T47D (cell line): ENCODE data around the gene USP44.
"Not testable (repeated sequence)": the region's sequence is repeated elsewhere in the genome, so short reads cannot be mapped to it uniquely, and the experiment has no call there.

Experiments used
- DNase-seq, 2 experiments: peaks; one replicate each; pipeline versions ENCODE4 v3.0.0 to v3.0.0-alpha.2; 2011 to 2012; ENCODE audit warnings: low read depth in 1 of 2, low spot score in 1 of 2
- JUND ChIP-seq: IDR thresholded peaks from 2 replicates; pipeline ENCODE4 v1.6.1; 2012; ENCODE audit warnings: low read depth
- in situ Hi-C: cut with HindIII; loops from 2 replicates; pipeline ENCODE4 v1.10.0; 2016; ENCODE audit warnings: low sequenced_read_pairs, low pct_unique_long_range_greater_than_20kb

USP44 gene

DNA sequence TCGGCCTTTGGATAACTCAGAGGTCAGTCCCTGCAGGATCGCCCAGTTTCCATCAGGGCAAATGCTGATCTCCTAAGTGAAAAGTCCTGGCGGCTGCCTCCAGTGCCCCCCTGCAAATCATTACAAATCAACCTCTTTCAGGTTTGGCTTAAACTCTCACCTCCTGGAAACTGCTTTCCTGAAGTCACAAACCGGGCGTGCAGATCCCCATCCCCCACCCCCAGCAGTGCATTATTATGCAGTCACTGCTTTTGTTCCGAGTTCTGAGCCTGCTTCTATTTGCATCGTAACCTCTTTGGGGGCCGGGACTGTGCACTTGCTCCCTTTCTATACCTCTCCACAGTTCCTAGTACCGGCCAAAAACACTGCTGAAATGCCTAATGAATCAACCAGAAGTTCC lies at the start of gene USP44:
Gene USP44, minus strand, starts transcription at position 172 of the 400 bp plus-strand sequence. CDS start 17,220 bp downstream, outside the sequence.
- DNase-seq, result no peak
- in situ Hi-C loops, result no loop called here
- no peak for TF ChIP-seq JUND

DNA sequence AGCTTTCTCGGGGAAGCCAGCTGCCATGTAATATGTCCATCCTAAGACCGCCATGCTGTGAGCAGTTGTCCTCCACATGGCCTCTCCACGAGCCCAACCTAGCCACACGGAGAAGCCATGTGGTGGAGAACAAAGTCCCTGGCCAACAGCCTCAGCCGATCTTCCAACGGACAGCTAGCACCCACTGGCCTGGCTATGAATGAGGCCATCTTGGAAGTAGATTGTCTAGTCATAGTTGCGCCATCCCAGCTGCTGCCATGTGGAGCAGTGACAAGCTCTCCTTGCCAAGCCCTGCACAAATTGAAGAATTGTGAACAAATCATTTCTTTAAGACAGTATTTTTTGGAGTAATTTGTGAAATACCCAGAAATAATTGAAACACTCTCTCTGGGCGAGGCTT lies 49.3 kb upstream of the USP44 start:
- in situ Hi-C loops, result no loop called here
- no peak for TF ChIP-seq JUND
- no peak for DNase-seq

DNA sequence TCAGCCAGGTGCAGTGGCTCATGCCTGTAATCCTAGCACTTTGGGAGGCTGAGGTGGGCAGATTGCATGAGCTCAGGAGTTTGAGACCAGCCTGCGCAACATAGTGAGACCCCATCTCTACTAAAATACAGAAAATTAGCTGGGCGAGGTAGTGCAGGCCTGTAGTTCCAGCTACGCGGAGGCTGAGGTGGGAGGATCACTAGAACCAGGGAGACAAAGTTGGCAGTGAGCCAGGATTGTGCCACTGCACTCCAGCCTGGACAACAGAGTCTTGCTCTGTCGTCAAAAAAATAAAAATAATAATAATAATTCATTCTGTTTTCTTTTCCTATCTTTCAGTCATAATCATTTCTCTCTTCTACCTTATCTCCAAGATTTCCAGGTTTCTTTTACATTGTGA lies 48.6 kb upstream of the USP44 start:
- DNase-seq, result no peak
- in situ Hi-C loops, result no loop called here
- no peak for TF ChIP-seq JUND

DNA sequence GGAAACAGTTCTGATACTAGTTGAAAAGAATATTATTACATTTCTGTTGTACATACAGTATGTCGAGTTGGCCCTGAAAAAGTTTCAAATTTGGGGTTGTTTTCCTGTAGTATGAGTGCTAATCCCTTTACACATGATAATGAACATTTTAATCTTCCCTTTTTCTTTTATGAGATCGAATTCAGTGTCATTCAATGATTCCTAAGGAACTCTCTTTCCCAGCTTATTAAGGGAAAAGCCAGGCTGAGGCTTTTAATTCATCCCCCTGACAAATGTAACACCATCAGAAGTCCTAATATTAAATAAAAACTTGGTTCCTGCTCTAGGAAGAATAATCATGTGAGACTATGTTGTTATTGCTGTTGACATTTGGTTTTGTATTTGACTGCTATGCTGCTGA lies 42.9 kb upstream of the USP44 start:
- in situ Hi-C loops, result no loop called here
- no peak for DNase-seq
- no peak for TF ChIP-seq JUND

DNA sequence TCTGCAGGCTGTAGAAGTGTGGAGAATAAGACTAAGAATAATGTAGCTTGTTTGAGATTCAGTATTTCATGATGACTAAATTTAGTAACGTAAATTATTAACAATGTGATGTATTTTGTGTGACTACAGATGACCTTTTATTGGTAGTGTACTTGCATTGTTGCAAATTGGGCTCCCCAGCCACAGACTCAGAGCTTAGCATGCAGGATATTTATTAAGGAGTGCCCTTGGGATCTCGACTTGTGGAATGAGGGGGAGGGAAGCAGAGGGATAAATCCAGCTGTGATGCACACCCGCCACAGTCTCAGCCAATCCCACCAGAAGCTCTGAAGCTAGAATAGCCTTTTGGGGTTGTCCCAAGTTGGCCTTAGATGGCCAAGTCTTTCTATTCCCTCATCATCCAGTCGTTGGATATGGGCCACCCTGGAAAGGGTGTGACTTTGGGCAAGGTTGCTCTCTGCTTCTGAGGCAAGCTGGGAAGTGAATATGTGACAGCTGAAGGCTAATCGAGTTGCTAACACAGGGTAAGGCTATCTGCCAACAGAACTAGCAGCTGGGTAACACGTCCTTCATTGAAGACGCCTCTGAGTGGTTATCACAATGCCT lies 42.1 kb upstream of the USP44 start:
- no peak for TF ChIP-seq JUND
- in situ Hi-C loops, result no loop called here
- no peak for DNase-seq

DNA sequence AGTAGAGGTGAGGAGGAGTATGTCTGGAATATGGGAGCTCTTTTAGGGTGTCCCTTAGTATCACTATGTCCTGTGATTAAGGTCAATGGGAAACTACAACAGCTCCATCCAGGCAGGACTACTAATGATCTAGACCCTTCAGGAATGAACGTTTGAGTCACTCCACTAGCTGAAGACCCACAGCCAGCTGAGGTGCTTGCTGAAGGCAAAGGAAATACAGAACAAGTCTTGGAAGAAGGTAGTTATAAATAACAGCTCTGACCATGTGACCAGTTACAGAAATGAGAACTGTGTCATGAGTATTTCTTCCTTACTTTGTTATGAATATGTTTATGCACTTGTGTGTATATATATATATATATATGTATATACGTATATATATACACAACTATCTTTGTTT lies 40.5 kb upstream of the USP44 start:
- in situ Hi-C loops, result no loop called here
- no peak for DNase-seq
- no peak for TF ChIP-seq JUND

DNA sequence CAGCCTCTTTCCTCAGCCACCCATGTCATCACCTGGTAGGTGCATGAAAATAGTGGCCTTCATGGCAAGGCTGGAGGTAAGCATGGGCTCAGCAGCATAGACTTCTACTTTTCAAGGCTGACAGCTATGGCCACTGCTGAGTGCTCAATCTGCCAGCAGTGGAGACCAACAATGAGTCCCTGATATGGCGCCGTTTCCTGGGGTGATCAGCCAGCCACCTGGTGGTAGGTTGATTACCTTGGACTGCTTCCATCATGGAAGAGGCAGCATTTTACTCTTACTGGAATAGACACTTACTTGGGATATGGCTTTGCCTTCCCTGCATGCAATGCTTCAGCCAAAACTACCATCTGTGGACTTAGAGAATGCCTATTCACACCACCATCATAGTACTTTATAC lies 39.5 kb upstream of the USP44 start:
- no peak for TF ChIP-seq JUND
- in situ Hi-C loops, result no loop called here
- no peak for DNase-seq

DNA sequence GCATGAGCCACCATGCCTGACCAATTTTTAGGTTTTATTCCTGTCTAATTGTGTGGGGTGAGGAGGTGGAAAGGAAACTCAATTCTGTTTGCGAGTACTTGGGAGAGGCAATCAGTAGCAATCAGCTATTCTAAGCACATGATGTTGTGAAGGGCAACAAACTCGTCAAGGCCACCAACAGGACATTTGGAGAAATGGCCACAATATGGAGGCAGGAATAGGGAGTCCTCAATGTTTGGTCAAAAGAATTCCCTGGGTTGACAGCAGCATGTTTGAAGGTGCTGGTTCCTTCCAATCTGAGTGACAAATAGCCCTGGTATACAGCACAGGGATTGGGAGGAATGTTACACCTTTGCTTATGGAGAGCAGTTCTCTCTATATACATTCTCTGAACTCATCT lies 32.7 kb upstream of the USP44 start:
- TF ChIP-seq JUND, result no peak
- in situ Hi-C loops, result no loop called here
- DNase-seq, result peak in 1 of 2 experiments; percentile 18

DNA sequence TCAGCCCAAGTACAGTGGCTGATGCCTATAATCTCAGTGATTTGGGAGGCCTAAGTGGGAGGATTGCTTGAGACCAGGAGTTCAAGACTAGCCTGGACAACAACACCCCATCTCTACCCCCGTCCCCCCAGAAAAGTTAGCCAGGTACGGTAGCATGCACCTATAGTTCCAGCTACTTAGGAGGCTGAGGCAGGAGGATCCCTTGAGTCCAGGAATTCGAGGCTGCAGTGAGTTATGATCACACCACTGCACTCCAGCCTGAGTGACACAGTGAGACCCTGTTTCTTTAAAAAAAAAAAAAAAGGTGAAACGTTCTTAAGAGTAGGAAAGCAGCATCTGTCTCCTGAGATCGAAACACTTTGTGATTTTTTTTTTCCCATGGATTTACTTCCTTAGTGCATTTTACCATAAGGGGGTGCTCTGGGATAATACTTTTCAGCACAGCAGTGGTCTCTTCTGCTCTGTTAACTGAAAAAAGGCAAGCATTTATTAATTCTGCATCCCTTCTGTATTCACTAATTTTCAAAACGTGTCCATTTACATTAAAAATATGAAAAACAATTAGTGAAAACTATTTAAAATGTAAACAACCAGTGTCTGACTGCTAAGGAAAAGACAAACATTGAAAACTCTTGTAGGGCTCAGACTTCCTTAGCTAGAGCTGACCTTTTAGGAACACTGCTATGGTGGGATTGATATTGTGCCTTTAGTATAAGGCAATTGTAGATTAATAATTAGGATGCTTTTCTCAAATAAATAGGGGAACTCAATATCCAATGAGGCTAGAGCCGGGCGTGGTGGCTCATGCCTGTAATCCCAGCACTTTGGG lies 31.2 kb upstream of the USP44 start:
- in situ Hi-C loops, result no loop called here
- peak in 1 of 2 experiments; percentile 60 for DNase-seq
- no peak for TF ChIP-seq JUND

DNA sequence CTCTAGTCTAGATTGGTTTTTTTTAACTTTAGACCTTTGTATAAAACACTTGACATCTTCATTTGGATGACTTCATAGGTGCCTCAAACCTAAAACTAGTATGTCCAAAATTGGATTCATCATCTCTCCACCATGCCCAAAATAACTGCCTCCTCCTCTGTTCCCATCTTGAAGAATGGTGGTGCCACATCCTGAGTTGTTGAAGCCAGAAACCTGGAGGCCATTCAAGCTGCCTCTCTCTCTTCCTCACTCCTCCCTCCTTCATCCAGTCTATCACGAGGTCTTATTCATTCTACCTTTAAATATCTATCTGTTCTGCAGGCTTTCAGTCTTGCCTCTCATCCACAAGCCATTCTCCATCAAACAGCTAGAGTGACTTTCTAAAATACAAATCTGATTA lies 26.5 kb upstream of the USP44 start:
- in situ Hi-C loops, result no loop called here
- no peak for DNase-seq

DNA sequence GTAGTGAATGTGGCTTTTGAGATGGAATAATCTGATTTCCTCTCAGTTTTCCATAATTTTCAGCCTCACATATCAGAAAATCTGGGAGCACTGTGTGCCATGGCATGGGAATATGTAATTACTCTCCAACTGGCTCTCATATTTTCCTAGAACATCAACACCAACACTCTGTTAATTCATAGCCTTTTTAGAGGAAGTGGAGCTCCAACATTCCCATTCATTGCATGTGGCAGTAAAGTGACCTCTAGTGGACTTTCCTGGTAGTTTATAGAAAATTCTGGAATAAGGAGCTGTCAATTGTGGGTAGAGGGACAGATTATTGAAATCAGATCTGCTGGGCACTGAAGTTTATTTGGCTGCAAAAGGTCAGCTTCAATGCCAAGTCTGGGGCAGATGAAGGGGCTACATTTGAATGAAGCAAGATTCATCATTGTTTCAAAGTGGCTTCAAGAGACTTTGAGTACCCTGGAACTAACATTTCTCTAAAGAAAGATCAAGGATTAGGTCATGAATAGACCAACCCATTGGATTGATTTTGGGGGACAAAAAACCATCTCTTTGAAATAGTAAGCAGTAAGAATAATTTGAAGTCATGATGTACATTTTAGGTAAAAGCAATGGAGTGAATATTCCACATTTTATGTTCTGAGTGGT lies 23.6 kb upstream of the USP44 start:
- peak; percentile 38 to 74 for DNase-seq
- no peak for TF ChIP-seq JUND
- in situ Hi-C loops, result no loop called here

More for the DNA sequence above, 26.5 kb upstream of the USP44 start:
- no peak for TF ChIP-seq JUND

DNA sequence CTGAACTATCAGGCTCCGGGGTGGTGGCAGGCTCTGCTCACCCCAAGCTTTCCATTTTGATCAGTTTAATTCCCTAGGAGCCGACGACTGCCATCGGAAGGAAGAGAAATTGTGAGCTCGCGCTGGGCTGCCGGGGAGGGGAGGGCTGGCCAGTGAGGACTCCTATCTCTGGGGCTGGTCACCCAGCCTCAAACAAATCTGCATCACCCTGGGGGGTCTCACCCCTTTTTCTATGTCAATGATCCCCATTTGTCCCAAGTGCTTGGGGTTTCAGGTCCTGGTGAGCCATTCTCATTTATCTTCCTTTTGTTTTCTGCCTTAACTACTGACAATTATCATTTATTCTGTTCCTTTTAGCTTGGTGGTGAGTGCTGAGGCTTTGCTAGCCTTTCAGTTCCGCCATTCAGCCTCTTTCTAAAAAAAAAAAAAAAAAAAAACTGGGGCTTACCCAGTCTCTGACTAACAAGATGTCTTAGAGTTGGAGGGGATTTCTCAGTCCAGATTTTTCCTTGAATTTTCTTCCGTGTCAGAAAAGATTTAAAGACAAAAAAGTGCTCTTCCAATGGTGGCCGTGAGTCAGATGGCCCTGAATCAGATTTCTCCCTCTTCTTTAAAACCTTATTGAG lies 22.8 kb upstream of the USP44 start:
- no peak for DNase-seq
- in situ Hi-C loops, result no loop called here
- no peak for TF ChIP-seq JUND

DNA sequence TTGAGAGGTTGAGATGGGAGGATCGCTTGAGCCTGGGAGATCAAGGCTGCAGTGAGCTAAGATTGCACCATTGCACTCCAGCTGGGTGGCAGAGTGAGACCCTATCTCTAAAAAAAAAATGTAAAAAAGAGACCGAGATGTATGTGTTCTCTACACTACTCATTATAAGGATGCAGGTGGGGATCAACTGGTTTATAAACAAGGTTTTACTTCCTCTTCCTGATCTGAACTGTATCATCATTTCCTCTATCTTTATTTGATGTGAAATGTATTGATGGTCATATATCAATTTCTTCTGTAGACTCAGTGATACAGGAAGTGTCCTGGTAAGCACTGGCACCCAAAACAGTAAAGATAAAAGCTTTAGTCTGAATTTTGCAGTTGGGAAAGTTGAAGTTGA lies 20.1 kb upstream of the USP44 start:
- in situ Hi-C loops, result no loop called here
- DNase-seq, result no peak
- TF ChIP-seq JUND, result no peak

DNA sequence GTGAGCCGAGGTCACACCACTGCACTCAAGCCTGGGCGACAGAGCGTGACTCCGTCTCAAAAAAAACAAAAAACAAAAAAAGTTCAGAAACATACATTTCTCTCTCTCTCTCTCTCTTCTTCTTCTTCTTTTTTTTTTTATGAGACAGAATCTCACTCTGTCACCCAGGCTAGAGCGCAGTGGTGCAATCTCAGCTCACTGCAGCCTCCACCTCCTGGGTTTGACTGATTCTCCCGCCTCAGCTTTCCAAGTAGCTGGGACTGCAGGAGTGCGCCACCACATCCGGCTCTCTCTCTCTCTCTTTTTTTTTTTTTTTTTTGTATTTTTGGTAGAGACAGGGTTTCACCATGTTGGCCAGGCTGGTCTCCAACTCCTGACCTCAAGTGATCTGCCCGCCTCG lies 16.8 kb upstream of the USP44 start:
- DNase-seq, in situ Hi-C loops: not testable (repeated sequence)
